CD4-positive, alpha-beta T cell treated with Interleukin-17A for 1 hour (primary cell): ENCODE data around the gene ANKRD29.

ENCODE experiments used
- DNase-seq: peaks from one replicate; pipeline ENCODE4 v3.0.0-alpha.2; 2020

The ANKRD29 gene

GRCh38 chr18:23612434-23613090, 50.1 kb downstream of the ANKRD29 start:
- DNase-seq, result no peak

GRCh38 chr18:23609390-23610023, 53.2 kb downstream of the ANKRD29 start:
- DNase-seq, result no peak

- DNase-seq, result no peak
Observed at GRCh38 chr18:23608211-23608610, 54.5 kb downstream of the ANKRD29 start.

GRCh38 chr18:23605941-23606340, 56.8 kb downstream of the ANKRD29 start:
- DNase-seq, result no peak

GRCh38 chr18:23599809-23600208, 62.9 kb downstream of the ANKRD29 start:
- no peak for DNase-seq

GRCh38 chr18:23596183-23596582, 66.5 kb downstream of the ANKRD29 start:
- DNase-seq, result no peak

GRCh38 chr18:23595591-23595990, 67.1 kb downstream of the ANKRD29 start:
- no peak for DNase-seq

- DNase-seq, result no peak
Observed at GRCh38 chr18:23593720-23594119, 69.0 kb downstream of the ANKRD29 start.

- no peak for DNase-seq
Observed at GRCh38 chr18:23592911-23593310, 69.8 kb downstream of the ANKRD29 start.

GRCh38 chr18:23591011-23591410, 71.7 kb downstream of the ANKRD29 start:
- DNase-seq, result no peak

- no peak for DNase-seq
Observed at GRCh38 chr18:23588836-23589560, 73.7 kb downstream of the ANKRD29 start.

GRCh38 chr18:23587220-23587642, 75.5 kb downstream of the ANKRD29 start:
- DNase-seq, result peak; percentile 28

GRCh38 chr18:23586249-23587196, 76.2 kb downstream of the ANKRD29 start, which contains the start of gene NPC1:
NPC1 (minus strand) TSS chr18:23586506; CDS start chr18:23586343, 163 bp downstream.
- peak; percentile 92 for DNase-seq

GRCh38 chr18:23585897-23586248, 76.8 kb downstream of the ANKRD29 start:
- no peak for DNase-seq

GRCh38 chr18:23585007-23585871, 77.5 kb downstream of the ANKRD29 start:
- DNase-seq, result peak; percentile 34

GRCh38 chr18:23584019-23584983, 78.4 kb downstream of the ANKRD29 start:
- no peak for DNase-seq

- DNase-seq, result no peak
Observed at GRCh38 chr18:23583071-23583865, 79.4 kb downstream of the ANKRD29 start.

- no peak for DNase-seq
Observed at GRCh38 chr18:23580677-23581367, 81.9 kb downstream of the ANKRD29 start.
